HG02571 (cell line): Measurements from ENCODE around the gene LCN9.
"Not testable (repeated sequence)": the region's sequence is repeated elsewhere in the genome, so short reads cannot be mapped to it uniquely, and the experiment has no call there.

ENCODE experiments used
- ATAC-seq: cut with Tn5 transposase; IDR thresholded peaks from one replicate; pipeline ENCODE4 v1.9.1; 2021; ENCODE audit warnings: mild to moderate bottlenecking, moderate library complexity; ENCODE audit not compliant: unreplicated experiment

Gene LCN9

GRCh38 chr9:135670721-135671590 is 7.8 kb downstream of the LCN9 start:
- ATAC-seq = no peak

GRCh38 chr9:135671591-135672041 is 8.5 kb downstream of the LCN9 start:
- no peak for ATAC-seq

- not testable (repeated sequence) for ATAC-seq
Observed at GRCh38 chr9:135672786-135673185, 9.7 kb downstream of the LCN9 start.

- no peak for ATAC-seq
Observed at GRCh38 chr9:135673941-135674340, 10.8 kb downstream of the LCN9 start.

- ATAC-seq = no peak
Observed at GRCh38 chr9:135674977-135675376, 11.9 kb downstream of the LCN9 start.

- ATAC-seq = no peak
Observed at GRCh38 chr9:135676891-135677290, 13.8 kb downstream of the LCN9 start.

GRCh38 chr9:135677641-135678168 is 14.6 kb downstream of the LCN9 start:
- ATAC-seq = no peak

GRCh38 chr9:135678236-135679017 is 15.3 kb downstream of the LCN9 start:
- no peak for ATAC-seq

GRCh38 chr9:135680056-135680455 is 16.9 kb downstream of the LCN9 start:
- no peak for ATAC-seq

- no peak for ATAC-seq
Observed at GRCh38 chr9:135681161-135681560, 18.1 kb downstream of the LCN9 start.

GRCh38 chr9:135683401-135684034 is 20.4 kb downstream of the LCN9 start:
- ATAC-seq = no peak

- ATAC-seq = no peak
Observed at GRCh38 chr9:135684691-135685090, 21.6 kb downstream of the LCN9 start.

GRCh38 chr9:135687216-135687615 is 24.1 kb downstream of the LCN9 start:
- no peak for ATAC-seq

GRCh38 chr9:135689011-135689410 is 25.9 kb downstream of the LCN9 start:
- ATAC-seq = no peak

GRCh38 chr9:135690836-135691570 is 27.9 kb downstream of the LCN9 start:
- ATAC-seq = no peak

- ATAC-seq = no peak
Observed at GRCh38 chr9:135692410-135692809, 29.3 kb downstream of the LCN9 start.

- ATAC-seq = no peak
Observed at GRCh38 chr9:135693265-135693664, 30.2 kb downstream of the LCN9 start.

- no peak for ATAC-seq
Observed at GRCh38 chr9:135693771-135694170, 30.7 kb downstream of the LCN9 start.

GRCh38 chr9:135694414-135694813 is 31.3 kb downstream of the LCN9 start:
- ATAC-seq = no peak

- ATAC-seq = no peak
Observed at GRCh38 chr9:135695036-135695435, 31.9 kb downstream of the LCN9 start.

- ATAC-seq = no peak
Observed at GRCh38 chr9:135695642-135696041, 32.5 kb downstream of the LCN9 start.
